Fibroblast of gingiva (primary cell): ENCODE results near the gene GLB1L.
"Not testable (repeated sequence)": the region's sequence is repeated elsewhere in the genome, so short reads cannot be mapped to it uniquely, and the experiment has no call there.

Source experiments
- DNase-seq: peaks from one replicate; pipeline ENCODE4 v3.0.0-alpha.2; 2011; ENCODE audit warnings: low read depth

The GLB1L gene

GRCh38 chr2:219245148-219245898 lies at the start of gene GLB1L, which contains the start of gene STK16:
GLB1L (minus strand) TSS chr2:219245444; CDS start chr2:219243573, 1,871 bp downstream.
STK16 (plus strand) TSS chr2:219245479; CDS start chr2:219246000, 521 bp downstream.
- DNase-seq, result peak; percentile 95

DNA sequence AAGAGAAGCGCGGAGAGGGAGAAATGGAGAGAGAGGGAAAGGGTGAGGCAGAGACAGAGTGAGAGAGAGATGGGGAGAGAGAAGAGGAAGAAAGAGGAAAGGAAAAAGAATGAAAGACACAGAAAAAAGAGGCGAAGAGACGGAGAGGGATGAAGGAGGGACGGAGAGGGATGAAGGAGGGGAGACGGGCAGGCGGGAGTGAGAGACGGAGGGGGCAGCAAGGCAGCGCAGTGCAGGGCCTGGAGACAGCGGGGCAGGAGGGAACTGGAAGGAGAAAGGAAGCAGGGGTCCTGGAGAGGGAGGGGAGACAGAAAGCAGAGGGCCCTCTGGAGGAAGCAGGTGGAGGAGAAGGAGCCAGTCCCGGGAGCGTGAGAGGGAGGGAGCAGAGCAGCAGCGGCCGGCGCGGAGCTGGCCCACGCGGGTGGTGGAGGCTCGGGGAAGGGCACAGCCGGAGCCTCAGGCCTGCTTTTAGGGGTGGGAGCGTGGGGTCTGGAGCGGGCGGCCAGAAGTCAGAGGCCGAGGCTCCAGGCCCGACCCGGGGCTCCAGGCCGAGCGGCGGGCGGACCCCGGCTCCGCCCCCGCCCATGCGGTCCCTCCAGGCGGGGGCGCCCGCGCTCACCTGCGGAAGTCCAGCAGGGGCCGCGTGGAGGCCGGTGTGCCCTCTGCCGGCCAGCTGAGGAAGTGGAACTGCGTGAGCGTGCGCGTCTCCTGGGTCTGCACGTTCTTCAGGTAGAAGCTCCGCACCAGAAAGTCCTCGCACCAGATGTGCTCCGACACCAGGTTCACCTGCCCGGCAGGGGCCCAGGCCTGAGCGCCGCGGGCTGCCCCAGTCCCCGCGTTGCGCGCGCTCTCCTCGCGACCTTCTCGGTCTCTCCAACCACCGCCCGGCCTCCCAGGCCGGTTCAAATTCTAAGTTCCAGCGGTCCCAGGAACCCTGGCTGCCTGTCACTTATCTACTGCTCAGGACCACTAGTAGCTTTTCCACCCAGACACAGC lies 49.4 kb upstream of the GLB1L start:
- DNase-seq, result peak; percentile 63

GRCh38 chr2:219293736-219294231 lies 48.5 kb upstream of the GLB1L start:
- DNase-seq, result no peak

DNA sequence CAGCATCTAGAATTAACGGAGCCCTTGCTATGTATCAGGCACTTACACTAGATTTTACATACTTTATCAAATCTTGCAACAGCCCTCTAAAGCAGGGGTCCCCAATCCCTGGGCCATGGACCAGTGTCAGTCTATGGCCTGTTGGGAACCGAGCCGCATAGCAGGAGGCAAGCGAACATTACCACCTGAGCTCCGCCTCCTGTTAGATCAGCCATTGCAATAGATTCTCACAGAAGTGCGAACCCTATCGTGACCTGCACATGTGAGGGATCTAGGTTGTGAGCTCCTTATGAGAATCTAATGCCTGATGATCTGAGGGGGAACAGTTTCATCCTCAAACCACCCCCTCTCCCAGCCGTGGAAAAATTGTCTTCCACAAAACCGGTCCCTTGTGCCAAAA lies 47.4 kb upstream of the GLB1L start:
- no peak for DNase-seq

DNA sequence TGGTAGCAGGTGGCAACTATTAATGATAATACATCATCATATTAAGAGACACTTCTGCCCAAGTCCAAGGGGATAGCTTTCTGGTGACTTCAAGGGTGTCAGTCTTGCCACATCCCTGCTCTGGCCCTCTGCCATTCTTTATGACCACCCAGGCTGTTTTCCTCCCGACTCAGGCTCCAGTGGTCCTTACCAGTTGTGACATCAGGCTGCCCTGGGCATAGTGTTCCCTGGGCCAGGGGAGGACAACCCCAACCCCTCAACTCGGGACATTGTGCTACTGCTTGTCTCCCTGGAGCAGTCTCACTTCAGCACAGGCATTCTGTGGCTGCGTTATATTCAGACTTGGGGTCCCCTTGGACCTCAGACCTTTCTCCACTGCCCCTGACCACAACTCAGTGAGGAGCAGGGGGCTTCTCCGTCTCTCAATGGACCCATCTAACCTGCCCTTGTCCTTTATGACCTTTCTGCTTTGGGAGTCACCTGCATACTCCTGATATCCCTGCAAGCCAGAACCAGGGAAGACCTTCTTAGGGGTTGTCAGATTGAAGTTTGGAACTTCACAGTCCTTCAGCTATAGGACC lies 46.8 kb upstream of the GLB1L start:
- no peak for DNase-seq

DNA sequence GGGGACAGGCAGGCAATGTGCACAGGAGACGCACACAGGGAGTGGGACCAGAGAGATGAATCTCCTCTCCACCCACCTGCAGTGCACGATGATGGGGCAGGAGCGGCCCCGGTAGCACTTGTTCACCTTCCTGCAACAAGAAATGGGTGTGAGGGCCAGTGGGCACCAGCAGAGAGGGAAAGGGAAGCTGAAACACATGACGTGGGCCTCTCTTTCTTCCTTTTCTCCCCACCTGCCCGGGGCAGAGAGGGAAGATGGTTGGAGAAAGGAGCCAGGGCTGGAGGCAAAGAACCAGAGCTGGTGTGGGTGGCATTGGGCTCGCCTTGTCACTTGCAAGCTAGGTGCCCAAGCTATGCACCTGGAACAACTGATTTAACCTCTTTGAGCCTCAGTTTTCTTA lies 46.1 kb upstream of the GLB1L start:
- no peak for DNase-seq

DNA sequence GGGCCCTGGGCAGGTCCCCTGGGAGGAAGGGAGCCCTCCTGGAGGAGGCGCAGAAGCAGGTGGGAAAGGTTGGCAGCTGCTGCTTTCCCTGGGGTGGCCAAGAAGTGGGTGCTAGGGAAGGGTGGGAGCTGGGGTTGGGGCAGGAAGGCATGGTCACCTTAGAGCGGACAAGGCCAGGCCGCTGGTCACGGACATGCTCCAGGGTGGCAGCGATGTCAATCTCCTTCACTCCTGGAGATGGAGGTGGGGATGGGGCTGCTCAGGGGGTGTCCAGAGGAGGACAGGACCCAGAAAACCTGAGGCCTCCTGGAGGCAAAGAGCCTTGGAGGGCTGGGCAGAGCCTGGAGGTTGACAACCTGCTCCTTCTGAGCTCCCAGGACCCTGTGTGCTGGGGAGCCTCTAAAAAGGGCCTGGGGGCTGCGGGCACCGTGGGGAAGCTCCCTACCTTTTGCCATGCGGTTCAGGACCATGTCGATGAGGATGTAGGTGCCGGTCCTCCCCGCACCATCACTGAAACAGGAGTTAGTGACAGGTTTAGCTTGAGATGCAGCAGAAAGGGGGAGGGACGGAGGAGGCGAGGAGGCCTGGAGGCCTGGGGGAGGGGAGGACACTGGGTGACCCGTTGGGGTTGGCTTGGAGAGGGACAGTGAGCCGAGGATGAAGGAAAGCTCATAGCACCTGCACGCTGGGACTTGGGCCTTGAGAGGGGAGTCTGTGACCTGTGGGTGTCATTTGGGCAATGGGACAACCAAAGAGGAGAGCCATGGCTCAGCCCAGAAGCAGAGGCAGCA lies 45.3 kb upstream of the GLB1L start:
- no peak for DNase-seq

DNA sequence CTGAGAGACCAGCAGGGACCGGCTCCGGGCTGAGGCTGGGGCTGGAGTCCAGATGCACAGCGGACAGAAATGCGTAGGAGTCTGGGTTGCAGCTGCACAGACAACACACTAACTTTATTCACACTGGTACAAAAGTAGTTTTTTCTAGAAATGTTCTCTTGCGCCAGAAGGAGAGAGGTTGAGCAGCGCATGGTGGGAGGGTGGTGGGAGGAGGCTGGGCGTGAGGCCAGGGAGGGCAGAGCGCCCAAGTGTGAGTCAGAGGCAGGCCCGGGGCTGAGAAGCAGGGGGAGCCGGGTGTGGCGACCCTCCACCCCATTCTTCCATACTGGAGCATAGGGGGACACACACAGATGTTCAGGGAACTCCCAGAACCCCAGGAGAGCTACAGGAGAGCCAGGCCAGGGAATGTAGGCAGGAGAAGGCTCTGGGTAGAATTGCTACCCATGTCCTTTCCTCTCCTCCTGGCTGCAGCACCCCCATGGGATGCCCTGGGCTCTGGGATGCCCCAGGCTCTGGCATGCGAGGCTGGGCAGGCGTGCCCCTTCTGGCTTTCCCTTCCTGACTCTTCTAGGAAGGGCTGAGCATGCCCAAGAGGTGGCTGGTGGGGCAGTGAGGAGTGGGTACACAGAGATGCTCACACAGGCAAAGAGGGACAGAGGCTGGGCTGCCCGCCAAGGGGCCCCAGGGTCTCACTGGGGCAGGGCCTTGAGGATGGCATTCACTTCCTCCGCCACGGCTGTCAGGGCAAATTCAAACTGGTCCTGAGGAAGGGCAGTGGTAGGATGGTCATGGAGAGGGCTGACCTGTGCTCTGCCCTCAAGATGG lies 44.5 kb upstream of the GLB1L start:
- peak; percentile 91 for DNase-seq

GRCh38 chr2:219289195-219289536 lies 43.9 kb upstream of the GLB1L start:
- no peak for DNase-seq

GRCh38 chr2:219287580-219288265 lies 42.5 kb upstream of the GLB1L start:
- DNase-seq, result no peak

DNA sequence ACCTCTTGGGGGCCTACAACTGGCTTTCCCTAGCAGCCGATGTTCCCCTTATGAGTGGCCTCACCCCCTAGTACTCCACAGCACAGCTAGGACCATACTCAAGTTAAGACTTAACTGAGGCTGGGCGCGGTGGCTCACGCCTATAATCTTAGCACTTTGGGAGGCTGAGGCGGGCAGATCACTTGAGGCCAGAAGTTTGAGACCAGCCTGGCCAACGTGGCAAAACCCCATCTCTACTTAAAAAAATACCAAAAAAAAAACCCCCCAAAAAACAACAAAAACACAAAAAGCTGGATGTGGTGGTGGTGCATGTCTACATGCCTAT lies 41.8 kb upstream of the GLB1L start:
- DNase-seq, result not testable (repeated sequence)

GRCh38 chr2:219286436-219287115 lies 41.3 kb upstream of the GLB1L start:
- DNase-seq, result peak; percentile 77

DNA sequence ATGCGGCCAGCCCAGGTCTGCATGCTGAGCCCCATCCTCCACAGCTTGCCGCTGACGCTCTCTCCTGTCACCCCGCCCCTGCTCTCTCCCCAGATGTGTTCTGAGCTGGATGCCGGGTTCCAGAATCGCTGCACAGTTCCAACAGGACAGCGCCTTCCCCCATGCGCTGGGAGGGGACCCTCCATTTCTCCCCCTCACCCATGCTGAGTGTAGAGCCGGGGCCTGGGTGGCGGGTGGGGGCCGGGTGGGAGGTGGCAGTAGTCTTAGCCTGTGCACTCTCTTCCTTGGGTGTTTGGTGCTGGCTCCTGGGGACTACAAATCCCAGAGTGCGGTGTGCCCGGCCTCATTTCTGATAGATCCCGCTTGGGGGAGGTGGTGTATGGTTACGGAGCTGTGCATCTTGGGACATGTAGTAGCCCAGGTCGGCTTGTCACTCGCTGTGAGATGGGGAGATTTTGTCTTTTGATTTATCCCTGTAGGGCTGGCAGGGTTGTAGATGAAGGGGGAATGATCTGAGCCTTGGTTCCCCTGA lies 40.7 kb upstream of the GLB1L start:
- peak; percentile 74 for DNase-seq

- DNase-seq, result no peak
Measured at GRCh38 chr2:219285373-219285735, 40.1 kb upstream of the GLB1L start.

DNA sequence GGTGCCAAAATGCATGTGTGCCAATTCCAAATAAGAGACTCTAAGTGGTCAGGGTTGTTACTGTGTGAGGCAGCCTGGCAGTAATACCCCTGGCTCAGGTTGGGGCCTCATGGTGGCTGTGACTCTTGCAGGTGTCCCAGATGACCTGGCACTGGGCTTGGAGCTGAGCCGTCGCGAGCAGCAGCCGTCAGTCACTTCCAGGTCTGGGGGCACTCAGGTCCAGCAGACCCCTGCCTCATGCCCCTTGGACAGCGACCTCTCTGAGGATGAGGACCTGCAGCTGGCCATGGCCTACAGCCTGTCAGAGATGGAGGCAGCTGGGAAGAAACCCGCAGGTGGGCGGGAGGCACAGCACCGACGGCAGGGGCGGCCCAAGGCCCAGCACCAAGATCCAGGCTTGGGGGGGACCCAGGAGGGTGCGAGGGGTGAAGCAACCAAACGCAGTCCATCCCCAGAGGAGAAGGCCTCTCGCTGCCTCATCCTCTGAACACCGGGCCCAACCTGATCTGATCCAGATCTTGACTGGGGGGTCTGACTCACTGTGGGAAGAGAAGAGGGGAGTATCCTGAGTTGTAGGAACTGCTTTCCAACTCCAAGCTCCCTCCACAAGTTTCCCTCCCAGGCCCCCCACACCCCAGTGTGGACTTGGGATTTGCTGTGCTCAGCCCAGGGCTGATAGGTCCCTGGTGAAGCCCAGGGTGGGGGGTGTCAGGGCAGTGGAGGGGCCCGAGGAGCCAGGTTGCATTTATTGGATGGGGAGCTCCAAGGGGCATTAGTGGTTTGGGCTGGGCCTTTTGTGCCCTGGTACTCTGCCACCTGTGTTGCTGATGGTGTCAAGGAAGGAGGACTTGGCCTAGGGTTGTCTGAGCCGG lies 39.5 kb upstream of the GLB1L start:
- DNase-seq, result no peak

DNA sequence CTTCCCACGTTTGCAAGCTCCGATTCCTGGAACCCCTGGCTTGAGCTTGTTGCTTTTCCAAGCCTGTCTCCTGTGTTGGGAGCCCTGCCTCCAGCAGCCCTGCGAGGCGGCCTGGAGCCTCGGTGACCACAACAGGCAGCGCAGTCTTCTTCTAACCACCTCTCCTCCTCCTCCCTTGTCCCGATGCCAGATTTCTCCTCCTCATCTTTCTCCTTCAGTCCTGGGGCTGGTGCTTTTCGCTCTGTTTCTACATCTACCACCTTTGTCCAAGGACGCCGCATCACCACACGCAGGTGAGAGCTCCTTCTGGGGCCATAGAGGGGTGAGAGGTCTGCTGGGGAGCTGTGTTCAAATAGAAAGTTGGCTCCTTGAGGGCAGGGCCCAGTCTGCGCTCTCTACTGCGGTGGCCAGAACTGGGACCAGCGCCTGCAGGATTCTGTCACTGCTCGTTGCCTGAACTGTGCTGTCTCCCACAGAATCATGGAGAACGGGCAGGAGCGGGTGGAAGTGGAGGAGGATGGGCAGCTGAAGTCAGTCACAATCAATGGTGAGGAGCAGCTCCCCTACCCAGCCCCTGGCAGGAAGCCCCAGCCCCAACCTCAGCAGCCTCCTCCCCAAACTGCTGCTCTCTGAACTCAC lies 37.8 kb upstream of the GLB1L start:
- no peak for DNase-seq

DNA sequence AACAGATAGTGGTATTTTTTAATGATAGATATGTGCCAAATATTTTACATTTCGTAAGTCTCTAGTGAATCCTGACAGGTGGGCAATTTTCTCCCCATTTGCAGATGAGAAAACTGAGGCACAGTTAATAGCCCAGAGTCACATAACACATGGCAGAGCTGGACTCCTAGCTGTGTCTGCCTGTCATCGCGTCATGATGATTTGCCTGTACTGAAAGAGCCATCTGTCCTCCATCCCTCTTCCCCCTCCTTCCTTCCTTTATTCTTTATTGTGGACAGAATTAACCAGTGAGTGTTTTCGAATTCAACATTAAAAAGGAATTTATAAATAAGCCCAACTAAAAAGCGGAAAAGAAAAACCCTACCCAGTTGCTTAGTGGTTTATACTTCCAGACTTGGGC lies 37.1 kb upstream of the GLB1L start:
- DNase-seq, result no peak

GRCh38 chr2:219281588-219281987 lies 36.3 kb upstream of the GLB1L start:
- DNase-seq, result no peak
